Measurements from ENCODE around the gene RALBP1.

DNA sequence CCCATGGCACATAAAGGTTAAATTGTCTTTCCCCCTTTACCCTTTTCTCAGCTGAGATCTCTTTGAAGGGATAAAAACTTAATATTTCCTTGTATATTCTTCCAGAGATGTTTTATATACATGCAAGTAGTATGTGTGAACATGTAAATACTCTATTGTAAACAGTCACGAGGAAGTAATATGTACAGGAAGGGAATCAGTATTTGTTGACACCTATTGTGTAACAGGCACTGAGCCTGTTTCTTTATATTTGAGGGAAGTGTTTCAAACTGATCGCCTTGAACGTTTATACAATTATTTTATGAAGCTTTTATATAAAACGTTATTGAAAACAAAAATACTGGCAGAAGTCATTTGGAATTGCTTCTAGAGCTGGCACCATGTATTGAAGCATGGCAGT is 13.2 kb downstream of the RALBP1 start:
- no peak for TF ChIP-seq POLR2AphosphoS5 (IDR thresholded peaks at IDR 0.05; ENCODE audit: low read depth, low read length)
- TF ChIP-seq RAD21 (IDR thresholded peaks at IDR 0.05; ENCODE audit: low read depth) = no peak
